ENCODE results near the gene ZNF385C.

ZNF385C gene

DNA sequence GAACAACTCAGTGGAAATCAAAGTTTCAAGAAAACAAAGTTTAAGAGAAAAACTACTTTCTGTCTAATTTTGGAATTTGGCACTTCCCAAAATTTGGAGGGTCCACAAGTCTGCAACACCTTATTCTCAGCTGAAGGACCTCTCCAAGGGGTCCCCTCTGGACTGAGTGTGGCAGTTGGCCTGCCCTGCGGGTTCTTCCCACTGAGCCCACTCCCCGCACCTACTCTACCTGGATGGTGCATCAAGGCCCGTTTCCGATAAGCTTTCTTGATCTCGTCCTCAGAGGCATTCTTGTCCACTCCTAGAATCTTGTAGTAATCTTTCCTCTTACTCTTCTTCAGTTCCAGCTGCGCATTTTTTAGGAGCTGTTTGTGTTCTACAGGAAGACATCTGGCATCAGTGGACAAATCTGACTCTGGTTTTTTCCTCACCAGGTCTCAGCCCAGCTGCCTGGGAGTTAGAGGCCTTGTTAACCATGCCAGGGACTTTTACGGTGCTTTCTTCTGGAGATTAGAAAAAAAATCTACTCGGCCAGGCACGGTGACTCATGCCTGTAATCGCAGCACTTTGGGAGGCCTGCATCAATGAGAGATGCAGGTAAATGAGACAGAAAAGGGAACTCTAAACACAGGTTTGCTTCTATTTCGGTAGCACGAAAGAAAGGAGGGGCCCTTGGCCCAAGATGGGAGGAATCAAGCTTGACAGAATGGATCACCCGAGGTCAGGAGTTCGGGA lies 116.1 kb downstream of the ZNF385C start:
- DNase-seq, result no peak

GRCh38 chr17:41977991-41978390 lies 120.3 kb downstream of the ZNF385C start:
- no peak for DNase-seq

GRCh38 chr17:41976142-41976768 lies 122.0 kb downstream of the ZNF385C start:
- DNase-seq, result no peak
